A172 (cell line): Measurements from ENCODE around the gene MISP3. TPM values are rescaled to one million over a fixed set of nuclear protein-coding genes. Genes with fewer than 3 reads are reported as not detected.

ENCODE experiments used
- DNase-seq: peaks from one replicate; pipeline ENCODE4 v3.0.0-alpha.2; 2015; ENCODE audit warnings: low spot score
- total RNA-seq: library from RNA; depleted of rRNA; stranded (reverse); fragments of >200 nt; shearing (Covaris generic); gene quantifications from 2 replicates; pipeline ENCODE4 v1.2.3, GENCODE V29; 2014

The MISP3 gene
- total RNA-seq, 1 experiment from 2014 or later: 0.43 TPM

DNA sequence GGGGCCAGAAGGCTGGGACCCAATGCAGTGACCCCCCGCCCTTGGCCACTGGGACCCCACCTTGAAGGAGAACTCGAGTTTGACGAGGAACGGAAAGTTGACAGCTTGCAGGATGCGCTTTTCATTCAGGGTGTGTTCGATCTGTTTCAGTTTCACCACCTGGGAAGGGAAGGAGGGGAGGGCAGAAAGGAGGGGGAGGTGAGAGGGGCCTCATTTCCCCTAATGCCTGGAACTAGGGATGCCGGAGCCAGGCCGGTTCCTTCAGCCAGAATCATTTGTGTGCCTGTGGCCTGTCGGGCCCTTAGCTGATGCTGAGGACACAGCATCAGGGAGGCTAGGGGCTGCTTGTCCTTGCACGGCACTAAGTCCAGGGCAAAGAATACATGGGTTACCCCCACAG lies 30.2 kb downstream of the MISP3 start:
- DNase-seq: no peak

DNA sequence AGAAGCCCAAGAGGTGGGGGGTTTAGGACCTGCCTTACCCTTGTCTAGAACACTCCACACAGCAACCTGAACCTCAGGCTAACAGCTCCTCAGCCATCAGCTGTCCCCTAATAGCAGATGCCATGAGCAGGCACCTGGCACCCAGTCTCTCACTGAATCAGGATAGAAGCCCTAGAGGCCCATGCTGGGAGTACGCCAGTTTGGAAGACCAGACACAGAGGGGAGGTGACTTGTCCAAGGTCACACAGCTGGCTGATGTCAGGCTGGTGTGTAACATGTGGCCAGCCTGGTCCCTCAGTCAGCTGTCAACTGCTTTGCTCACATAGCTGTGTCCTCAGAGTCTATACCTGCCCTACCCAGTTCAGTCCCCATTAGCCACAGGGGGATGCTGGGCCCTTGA lies 30.7 kb downstream of the MISP3 start:
- no peak for DNase-seq

DNA sequence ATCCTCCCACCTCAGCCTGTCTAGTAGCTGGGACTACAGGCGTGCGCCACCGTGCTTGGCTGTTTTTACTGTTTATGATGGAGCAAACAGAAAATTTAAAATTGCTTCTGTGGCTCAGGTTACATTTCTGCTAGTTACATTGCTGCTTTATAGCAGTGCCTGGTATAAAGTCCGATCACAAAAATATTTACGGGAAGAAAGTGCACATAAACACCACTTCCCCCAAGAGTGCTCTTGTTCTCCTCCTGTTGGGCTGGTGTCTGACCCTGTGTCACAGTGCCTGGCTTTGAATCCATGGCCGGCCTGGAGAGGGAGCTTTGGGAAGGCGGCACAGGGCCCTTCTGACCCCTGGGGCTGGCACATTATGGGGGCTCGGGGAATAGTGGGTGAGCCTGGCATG lies 33.1 kb downstream of the MISP3 start:
- no peak for DNase-seq

DNA sequence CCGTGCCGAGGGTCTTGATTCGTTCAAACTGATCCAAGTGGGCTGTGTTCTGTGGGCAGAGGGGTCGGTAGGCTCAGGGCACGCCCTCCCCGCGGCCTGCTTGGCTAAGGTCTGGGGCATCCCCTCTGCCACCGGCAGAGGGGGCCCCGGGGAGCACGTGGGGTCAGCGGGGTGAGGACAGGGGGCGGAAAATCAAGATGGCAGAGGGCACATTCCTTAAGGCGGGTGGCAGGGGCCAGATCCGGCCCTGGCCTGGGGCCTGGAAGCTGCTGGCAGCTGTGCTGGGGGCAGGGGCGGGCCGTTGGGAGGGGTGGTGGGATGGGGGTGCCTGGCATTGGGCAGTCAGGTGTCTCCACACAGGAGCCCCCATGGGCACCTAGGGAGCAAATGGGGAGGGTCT lies 34.3 kb downstream of the MISP3 start:
- DNase-seq: no peak

DNA sequence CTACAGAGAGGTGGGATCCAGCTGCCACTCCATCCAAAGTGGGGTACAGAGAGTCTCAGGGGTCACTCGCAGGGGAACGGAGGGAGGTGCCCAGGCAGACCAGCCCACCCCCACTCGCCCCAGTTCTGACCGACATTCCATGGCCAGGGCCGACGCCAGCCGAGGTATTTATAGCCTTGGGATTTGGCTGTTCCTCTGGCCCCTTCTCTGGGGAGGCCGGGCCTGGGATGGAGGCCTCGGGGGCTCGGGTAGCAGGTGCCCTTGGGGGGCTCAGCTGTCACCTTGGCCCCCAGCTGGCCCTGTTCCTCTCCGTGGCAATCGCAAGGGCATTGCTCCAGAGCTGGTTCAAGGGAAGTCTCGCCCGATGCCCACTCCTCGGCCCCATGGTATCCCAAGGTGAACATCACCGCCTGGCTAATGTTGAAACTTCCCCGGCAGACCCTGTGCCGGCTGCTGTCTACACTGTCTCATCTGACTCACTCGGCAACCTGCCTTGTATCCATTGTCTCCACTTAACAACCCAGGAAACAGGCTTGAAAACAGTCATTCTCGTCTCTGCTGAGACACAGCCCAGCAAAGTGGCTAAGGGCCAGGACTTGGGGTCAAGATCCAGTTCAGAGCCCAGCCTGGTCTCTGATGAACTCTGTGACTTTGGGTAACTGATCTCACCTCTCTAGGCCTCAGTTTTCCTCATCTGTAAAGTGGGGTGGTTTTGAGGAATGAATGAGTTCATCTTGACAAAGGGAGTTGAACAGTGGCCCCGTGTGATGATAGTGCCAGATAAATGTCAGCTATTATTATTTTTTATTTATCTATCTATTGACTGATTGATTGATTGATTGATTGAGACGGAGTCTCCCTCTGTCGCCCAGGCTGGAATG lies 35.2 kb downstream of the MISP3 start:
- DNase-seq: peak; percentile 38

DNA sequence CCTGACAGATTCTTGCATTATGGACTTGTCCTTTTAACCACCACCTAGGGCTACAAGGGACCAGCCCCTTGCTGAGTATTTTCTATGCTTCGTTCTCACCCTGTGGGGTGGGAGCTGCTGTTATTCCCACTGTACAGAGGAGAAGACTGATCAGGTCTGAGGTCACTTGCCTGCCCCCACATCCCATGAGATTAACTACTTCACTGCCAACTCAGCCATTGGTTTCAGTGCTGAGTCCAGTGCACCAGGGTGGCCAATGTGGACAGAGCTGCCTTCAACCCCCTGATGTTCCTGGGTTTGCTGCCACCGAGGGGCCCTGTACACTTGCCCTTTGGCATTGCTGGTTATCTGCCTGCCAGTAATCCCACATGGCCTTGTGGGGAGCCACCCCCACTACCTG lies 38.1 kb downstream of the MISP3 start:
- DNase-seq: no peak

DNA sequence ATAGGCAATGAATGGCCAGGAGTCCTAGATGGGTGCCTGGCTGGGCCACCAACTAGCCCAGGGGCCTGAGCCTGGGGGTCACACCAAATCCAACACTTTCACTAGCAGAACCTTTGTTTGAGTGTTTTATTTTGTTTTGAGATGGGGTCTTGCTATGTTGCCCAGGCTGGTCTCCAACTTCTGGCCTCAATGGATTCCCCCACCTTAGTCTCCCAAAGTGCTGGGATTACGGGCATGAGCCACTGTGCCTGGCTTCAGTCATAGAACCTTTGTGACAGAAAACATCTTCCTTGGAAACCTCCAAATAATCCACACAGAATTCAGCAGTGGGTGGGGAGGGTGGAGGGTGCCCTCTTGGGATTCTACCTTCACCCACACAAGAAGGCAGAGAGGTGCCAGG lies 38.9 kb downstream of the MISP3 start:
- DNase-seq: no peak

DNA sequence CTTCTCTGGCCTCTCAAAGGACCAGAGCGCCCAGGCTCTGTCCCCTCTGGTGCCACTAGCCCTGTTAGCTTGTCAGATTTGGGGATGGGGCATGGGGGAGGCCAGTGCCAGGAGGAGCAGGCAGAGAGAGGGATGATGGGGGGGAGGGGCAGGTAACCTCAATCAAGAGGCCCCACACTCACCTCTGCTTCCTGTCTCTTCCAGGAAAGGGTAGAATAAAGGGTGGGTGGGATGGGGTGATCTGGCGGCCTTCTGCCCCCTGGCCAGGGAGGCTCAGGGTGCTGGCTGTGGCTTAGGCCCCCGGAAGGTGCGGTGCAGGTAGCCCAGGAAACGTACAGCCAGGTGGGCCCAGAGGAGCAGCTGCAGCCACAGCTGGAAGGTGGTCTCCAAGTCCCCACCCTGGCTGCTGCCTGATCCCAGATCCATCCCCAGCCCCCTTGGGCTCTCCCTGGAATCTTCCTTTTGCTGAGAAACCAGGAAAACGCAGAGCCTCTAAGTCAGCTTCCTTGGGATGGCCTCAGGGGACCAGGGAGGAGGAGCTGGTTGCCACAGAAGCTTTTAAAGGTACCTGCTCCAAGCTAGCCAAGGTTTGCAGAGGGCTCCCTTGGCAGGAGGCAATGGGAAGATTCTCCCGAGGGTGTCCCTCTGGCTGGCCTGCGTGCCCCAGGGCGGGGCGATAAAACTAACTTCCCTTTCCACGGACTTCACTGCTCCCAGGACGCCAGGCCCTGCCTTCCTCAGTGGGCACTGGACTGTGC lies 39.6 kb downstream of the MISP3 start:
- no peak for DNase-seq

DNA sequence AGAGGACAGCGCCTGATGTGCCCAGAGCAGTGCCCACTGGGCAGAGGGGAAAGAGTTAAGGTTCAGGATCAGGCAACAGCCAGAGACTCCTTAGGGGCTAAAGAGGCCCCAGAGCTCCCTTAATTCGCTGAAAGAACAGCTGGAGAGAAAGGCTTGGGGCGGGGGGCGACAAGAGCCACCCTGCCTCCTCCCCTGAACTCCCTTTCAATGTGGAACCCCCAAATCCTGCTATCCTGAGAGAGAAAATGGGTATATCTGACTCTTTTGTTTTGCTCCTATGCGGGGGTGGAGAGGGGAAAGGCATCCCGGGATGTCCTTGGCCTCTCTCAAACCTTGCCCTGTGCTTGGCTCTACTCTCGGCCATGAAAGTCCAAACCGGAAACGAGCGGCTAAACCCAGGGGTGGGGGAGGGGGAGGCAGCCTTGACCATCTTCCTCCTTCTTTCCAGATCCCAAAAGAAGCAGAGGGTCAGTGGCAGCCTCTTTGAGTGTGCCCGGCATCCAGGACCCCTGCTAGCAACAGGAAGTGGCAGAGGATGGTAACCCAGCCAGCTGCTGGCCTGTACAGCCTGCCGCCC lies 40.3 kb downstream of the MISP3 start:
- no peak for DNase-seq

DNA sequence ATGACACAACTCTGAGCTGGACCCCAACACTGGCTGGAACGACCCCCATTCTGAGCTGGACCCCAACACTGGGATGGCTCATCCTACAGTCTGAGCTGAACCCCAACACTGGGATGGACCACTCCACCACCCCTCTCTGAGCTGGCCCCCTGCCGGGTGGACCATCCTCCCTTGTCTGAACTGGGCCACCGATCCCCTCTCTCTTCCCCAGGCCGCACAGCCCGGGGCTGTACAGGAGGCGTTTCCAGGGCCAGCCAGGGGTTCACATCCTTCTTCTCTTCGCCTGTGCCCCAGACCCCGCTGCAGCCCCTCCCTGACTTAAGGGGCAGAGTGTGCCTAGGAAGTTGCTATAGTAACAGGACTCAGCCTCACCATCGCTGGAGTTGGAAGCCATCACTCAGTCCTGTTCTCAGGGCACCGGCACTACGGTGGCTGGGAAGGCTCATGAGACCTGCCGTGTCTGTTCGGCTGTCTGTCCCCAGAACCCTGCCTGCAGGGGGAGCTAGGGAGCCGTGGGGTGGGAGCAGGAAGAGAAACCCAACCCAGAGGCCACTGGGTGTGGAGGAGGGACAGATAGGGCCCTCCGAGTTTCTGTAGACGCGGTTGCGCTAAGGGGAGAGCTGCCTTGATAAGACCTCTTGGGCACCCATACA lies 41.3 kb downstream of the MISP3 start:
- DNase-seq: no peak

DNA sequence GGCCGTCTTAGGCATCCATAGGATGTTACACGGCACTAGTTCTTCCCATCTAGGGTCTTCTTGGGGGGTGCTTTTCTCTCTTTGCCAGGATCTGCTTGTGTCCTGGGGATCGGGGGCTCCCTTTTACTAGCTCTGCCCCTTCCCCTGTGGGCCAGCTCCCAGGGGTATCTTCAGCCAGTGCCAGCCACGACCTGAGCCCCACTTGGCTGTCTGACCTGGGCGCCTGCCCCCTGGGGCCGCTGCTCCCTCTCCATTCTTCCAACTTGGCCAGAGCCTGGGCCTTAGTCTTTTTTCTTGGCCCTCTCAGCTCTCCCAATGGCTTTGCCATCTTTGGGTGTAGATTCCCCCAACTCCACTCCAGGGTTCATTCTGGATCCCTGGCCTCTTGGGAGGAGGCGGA lies 41.9 kb downstream of the MISP3 start:
- DNase-seq: no peak

DNA sequence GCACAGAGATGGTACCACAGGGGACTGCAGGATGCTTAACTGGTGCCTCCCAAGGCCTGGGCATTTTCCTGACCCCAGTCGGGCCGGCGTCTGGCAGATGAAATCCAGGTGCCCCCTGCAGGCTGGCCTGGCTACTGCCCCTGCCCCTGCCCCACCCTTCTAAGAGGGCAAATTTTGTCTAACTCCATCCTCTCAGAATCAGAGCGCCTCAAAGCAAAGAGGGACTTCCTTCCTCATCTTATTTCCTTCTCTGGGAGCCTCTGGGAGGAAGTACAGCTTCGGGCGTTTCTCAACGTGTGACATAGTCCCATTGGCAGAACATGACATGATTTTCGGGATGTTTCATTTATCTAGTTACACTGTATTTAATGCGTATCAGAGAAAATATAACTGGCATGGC lies 42.3 kb downstream of the MISP3 start:
- DNase-seq: peak; percentile 26

DNA sequence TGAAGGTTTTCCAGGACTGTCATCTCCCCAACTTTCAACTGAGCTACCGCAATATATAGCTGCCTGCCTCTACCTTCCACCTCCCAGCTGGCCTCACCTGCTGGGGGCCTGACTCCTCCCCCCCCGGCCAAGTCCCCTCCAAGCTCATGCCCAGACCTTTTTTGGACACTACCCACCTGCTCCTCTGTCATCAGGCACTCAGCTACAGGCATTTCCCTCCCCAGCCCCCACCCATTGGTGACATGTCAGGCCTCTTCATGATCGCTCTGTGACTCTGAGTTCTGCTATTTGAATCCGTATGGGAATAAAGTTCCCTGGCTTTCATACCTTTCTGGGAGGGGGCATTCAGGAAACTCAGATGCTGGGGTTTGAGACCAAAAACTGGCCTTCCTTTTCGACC lies 43.2 kb downstream of the MISP3 start:
- DNase-seq: no peak

DNA sequence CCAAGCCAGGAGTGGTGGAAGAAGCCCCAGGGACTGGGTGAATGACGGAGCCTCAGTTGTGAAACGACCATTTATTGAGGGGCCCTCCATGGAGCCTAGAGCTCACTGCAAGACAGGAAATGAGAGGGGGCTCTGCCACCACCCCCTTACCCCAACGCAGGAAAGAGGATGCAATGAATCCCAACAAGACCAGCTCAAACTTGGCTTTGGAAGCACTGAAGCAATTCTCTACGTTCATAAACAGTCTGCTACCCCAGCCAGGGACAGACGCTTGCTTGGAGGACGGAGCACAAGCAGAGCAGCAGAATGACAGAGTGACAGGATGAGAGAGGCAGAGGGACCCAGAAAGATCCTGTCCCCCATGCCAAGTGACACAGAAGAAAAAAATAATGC lies 43.9 kb downstream of the MISP3 start:
- DNase-seq: no peak

DNA sequence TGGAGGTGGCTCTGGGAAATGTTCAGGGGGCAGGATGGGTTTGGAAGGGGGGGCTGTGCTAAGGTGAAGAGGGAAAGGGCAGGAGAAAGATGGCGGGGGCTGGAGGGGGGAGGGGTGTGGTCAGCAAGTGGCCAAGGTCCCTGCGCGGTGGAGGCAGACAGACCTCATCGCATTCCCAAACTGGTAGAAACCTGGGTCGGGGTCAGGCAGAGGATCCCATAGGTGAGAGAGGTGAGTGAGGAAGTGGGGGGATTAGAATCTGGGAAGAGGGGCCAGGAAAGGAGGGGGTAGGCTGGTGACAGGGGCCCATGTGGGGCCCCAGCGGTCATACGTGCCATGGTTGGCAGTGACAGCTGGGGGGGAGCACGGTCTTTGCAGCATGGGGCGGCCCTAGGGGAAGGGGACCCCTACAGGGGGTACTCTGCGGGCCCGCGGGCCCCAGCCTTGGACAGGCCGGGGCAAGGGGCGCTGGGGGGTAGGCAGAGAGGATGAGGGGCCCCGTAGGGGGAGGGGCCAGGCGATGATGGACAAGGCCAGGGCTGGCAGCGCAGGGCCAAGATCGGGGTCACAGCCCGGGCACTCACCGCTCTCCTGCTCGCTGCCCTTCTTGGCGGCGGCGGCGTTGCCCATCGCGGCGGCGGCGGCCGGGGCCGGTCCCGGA lies 44.5 kb downstream of the MISP3 start:
- DNase-seq: no peak

DNA sequence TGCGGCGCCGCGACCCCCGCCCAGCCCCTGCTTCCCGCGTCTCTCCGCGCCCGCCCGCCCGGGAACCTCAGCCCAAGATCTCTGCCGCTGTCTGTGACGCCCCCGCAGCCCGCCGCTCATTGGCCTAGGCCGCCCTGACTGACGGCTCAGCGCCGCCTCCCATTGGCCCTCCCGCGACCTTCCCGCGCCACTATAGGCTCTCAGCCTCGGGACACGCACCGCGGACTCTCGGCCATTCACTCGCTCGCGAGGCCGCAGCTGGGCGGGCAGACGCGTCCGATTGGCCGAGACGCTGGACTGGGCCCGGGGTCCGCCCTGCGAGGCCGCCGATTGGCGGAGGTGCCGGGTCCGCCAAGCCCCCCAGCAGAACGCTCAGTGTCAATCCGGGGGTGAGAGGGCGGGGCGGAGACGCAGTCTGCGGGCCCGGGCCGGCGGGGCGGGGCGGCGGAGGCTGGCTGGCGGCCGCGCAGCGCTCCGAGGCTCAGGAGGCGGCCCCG lies 45.1 kb downstream of the MISP3 start, which contains the start of gene PRKACA:
TSS of gene PRKACA (minus strand) at position 95 of the 497 bp plus-strand sequence. CDS start 215 bp downstream, outside the sequence.
- peak; percentile 96 for DNase-seq

DNA sequence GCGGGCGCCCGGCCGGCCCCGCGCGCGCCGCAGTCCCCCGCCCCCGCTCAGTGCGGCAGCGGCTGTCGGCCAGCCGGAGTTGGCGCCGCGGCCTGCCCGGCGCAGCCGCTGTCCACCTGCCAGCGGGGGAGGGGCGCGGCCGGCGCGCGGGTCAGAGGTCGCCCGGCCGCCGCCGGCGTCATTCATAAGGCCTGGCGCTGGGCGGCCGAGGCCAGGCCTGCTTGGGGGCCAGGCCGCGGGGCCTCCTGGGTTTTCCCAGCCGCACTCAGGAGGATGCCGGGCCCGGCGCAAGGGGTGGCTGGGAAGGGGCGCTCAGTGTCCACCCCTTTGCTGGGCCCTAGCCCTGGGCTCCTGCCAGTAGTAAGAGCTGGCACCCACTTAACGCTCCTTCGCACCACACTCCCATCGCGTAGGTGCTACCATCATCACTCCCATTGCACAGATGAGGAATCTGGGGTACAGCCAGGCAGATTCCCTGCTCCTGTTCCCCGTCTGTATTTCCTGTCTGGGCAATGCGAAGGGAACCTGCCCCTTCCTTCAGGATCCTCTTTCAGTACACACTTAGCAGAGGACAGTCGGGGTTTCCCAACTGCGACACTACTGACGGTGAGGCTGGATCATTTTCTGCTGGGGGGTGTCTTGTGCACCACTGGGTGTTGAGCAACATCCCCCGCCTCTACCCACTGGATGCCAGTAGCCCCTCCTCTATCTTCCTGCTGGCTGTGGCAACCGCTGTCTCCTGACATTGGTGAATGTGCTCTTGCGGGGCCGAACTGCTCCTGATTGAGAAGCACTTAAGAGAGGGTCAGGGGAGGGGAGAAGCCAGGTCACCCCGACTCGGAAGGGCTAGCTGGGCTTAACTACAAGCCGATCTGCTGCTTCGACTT lies 45.8 kb downstream of the MISP3 start:
- peak; percentile 63 for DNase-seq

DNA sequence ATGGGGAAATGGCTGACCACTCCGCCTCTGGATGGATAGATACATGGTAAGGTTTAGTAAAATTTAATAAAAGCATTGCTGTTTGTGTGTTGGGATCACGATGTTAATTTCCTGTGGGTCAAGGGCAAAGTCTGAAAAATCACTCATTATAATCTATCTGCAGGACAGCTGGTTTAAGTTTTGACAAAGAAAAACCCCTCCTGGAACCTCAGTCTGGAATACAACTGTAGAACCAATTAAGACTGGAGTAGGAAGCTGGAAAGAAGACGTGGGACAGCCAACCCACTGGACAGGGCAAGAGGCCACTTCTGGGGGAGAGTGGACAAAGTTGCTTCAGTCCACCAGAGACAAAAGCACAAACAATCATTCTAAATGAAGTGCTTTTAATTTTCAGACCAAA lies 46.6 kb downstream of the MISP3 start:
- no peak for DNase-seq

DNA sequence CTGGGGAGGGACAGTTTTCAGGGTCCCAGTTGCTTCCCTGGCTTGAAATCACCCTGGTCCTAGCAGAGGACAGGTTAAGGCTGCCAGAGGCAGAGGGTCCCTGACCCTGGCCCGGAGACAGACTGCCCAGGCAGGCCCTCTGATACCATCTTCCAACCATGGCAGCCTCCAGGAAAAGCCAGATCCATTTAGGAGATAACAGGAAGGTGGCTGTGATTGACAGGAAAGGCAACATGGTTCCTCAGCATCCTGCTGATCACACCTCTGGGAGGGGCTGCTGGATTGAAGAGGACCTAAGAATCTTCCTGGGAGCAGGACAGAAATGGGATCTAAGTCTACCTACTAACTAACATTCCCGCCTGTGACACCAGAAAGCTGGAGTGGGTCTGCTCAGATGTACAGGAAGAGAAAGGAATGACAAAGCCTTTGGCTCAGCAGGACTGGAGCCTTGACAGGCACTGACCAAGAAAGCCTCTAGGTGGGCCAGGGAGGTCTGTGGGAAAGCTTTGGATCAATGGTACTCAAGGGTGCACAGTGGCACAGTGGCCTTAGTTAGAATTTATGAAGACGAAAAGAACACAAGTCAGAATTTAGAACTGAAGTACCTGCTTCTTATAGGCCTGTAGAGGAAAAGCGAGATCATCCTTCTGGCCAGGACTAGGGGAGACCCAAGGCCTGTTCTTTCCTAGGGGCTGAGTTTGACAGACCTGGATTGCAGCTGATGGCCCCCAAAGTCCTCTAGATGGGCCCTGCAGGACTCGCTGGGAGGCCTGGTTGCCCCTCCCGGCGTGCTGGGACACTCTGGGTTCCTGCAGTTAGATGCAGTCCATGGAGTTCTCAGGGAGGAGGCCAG lies 47.3 kb downstream of the MISP3 start:
- DNase-seq: no peak

DNA sequence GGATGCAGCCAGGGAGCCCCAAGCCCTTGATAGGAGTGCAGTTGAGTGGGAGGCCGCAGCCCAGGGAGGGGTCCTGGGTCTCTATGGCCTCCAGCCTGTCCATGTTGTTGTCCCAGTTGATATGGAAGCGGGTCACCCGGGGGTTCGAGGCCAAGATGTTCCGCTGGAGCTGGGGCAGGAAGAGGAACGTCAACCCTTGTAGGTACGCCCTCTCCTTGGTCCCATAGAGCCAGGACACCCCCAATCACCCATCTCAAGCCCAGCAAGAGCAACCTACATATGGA lies 47.9 kb downstream of the MISP3 start:
- no peak for DNase-seq
